ENCODE data around the gene FRMD4B.

The FRMD4B gene

DNA sequence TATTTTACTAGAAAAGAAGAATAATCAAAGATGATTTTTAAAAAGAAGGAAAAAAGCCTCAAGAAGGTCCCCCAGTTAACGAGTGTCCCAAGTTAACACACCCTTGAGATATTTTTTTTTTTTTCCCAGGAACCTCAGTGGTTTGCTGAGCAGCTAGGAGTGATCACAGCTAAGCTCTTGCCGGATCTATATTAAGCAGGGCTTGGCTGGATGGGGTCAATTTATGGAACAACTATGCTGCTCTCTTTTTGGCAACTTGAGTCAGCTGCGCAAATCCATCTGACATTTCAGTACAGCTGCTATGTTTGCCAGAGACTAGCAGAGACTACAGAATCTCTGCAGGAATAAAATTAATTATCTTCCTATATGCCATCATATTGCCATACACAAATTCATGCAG lies 263.5 kb downstream of the FRMD4B start, which contains the start of gene LMOD3:
LMOD3 (minus strand) TSS at position 193 of the 400 bp plus-strand sequence. CDS start 209 bp downstream, outside the sequence.
- no peak within 1 kb of the TSS for H3K9ac ChIP-seq (ENCODE audit: low read depth, low read length)
- H3K4me1 ChIP-seq (ENCODE audit: control insufficient read depth, insufficient read depth, low read length): no peaks in the 10 kb centered on the region
- no peaks in the 10 kb centered on the region for H3K36me3 ChIP-seq (ENCODE audit: control insufficient read depth, insufficient read depth, low read length)
- H3K27ac ChIP-seq (ENCODE audit: low read depth, low read length): no peak within 1 kb of the TSS
- no peaks in the 10 kb centered on the region for H3K27me3 ChIP-seq (ENCODE audit: control insufficient read depth, insufficient read depth, low read length)
- no peak within 1 kb of the TSS for H3K4me3 ChIP-seq (ENCODE audit: low read depth, low read length)
- H3K9me3 ChIP-seq (ENCODE audit: control insufficient read depth, insufficient read depth, low read length): no peaks in the 10 kb centered on the region

DNA sequence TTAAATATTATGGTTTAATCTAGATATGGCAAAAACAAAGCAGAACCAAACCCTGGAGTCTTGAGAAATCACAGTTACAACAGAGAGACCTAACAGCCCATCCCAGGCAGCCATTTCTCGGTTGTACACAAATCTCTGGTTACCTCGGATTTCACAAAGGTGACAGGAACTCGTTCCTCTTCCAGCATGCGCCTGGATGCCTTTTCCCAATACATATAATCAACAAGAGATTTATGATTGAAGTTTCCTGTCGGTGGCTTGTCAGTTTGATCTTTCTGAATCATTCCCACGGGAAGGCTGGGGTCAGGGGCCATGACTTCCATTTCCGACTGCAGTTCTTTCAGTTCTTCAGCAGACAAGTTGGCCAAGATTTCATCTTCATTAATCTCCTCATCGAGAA lies 263.9 kb downstream of the FRMD4B start:
- H3K4me3 ChIP-seq (ENCODE audit: low read depth, low read length): no peak overlapping the region
- no peaks in the 10 kb centered on the region for H3K9me3 ChIP-seq (ENCODE audit: control insufficient read depth, insufficient read depth, low read length)
- no peak overlapping the region for H3K27ac ChIP-seq (ENCODE audit: low read depth, low read length)
- H3K27me3 ChIP-seq (ENCODE audit: control insufficient read depth, insufficient read depth, low read length): no peaks in the 10 kb centered on the region
- H3K9ac ChIP-seq (ENCODE audit: low read depth, low read length): no peak overlapping the region
- H3K36me3 ChIP-seq (ENCODE audit: control insufficient read depth, insufficient read depth, low read length): no peaks in the 10 kb centered on the region
- H3K4me1 ChIP-seq (ENCODE audit: control insufficient read depth, insufficient read depth, low read length): no peaks in the 10 kb centered on the region

DNA sequence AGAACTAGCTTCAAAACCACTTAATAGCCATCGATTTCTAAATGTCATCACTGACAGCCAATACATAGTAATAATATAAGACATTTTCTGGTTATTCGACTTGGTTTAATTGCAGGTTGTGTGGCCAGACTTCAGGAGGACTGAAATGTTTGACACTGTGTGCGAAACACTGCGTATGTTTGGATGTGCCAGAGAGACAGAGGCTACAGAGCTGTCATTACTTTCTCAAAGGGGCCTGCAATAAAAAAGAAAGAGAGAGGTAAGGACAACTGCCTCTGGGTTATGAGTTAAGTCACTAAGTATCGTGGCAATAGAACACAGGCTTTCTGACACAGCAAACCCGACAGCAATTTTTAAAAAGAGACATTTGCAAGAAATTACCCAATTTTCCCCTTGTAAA lies 264.4 kb downstream of the FRMD4B start:
- Histone ChIP-seq H3K36me3 (ENCODE audit: control insufficient read depth, insufficient read depth, low read length) (no peaks in the 10 kb centered on the region), H3K9ac (ENCODE audit: low read depth, low read length) (no peak overlapping the region), H3K27me3 (ENCODE audit: control insufficient read depth, insufficient read depth, low read length) (no peaks in the 10 kb centered on the region), H3K9me3 (ENCODE audit: control insufficient read depth, insufficient read depth, low read length) (no peaks in the 10 kb centered on the region), H3K27ac (ENCODE audit: low read depth, low read length) (no peak overlapping the region), H3K4me3 (ENCODE audit: low read depth, low read length) (no peak overlapping the region), H3K4me1 (ENCODE audit: control insufficient read depth, insufficient read depth, low read length) (no peaks in the 10 kb centered on the region)

DNA sequence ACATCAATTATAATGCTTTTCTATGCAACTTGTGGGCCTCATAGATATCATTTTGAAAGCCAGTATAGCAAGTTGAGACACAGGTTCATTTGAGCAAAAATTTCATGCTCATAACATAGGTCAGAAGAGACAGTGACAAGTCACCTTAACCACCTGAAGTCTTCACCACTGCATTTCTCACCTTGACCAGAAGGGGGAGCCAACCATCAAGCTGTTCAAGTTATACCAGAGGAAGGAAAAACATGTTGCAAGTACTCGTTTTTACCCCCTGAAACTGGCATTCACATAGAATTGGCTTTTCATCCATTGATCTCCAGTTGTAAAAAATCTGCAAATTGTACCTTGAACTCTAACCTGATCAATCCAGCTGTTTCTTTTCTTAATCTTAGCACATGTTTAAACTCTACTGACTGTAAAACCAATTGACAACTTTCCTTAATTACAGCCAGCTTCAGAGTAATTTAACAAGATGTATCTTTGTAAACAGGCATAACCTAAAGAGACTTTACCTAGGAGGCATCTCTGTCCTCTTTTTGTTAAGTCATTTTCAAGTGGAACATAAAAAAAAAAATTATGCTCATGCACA lies 264.9 kb downstream of the FRMD4B start:
- Histone ChIP-seq H3K4me3 (ENCODE audit: low read depth, low read length) (no peak overlapping the region), H3K27me3 (ENCODE audit: control insufficient read depth, insufficient read depth, low read length) (no peaks in the 10 kb centered on the region), H3K9me3 (ENCODE audit: control insufficient read depth, insufficient read depth, low read length) (no peaks in the 10 kb centered on the region), H3K4me1 (ENCODE audit: control insufficient read depth, insufficient read depth, low read length) (no peaks in the 10 kb centered on the region), H3K9ac (ENCODE audit: low read depth, low read length) (no peak overlapping the region), H3K27ac (ENCODE audit: low read depth, low read length) (no peak overlapping the region), H3K36me3 (ENCODE audit: control insufficient read depth, insufficient read depth, low read length) (no peaks in the 10 kb centered on the region)
